DND-41 (cell line): ENCODE measurements around the gene SLC27A1.

ENCODE experiments used
- ATAC-seq: fragments of 200-7000 bp; cut with Tn5 transposase; 3 replicates; pipeline ENCODE4 v1.9.1; 2021; ENCODE audit warnings: low read depth; ENCODE audit not compliant: insufficient read depth
- DNase-seq: peaks from one replicate; pipeline ENCODE4 v3.0.0-alpha.2; 2020
- H2AFZ ChIP-seq: 2 replicates; pipeline ENCODE4 v1.6.0; 2012; ENCODE audit warnings: low read depth, low read length
- H3K27ac ChIP-seq: 2 replicates; pipeline ENCODE4 v1.5.1; 2012; ENCODE audit warnings: low read length, inconsistent platforms
- H3K27me3 ChIP-seq: fragments of 200-600 bp; sonication (generic); 2 replicates; pipeline ENCODE4 v1.6.0; 2012; ENCODE audit warnings: low read length, mild to moderate bottlenecking, inconsistent platforms; ENCODE audit not compliant: insufficient read depth, poor library complexity
- H3K36me3 ChIP-seq: 2 replicates; pipeline ENCODE4 v1.5.1; 2012; ENCODE audit warnings: low read length, inconsistent platforms; ENCODE audit not compliant: insufficient read depth
- H3K4me1 ChIP-seq: 2 replicates; pipeline ENCODE4 v1.5.1; 2012; ENCODE audit warnings: mild to moderate bottlenecking, low read length; ENCODE audit not compliant: insufficient read depth
- H3K4me2 ChIP-seq: 2 replicates; pipeline ENCODE4 v1.6.0; 2012; ENCODE audit warnings: mild to moderate bottlenecking, moderate library complexity, low read length, inconsistent platforms; ENCODE audit not compliant: insufficient read depth
- H3K4me3 ChIP-seq, 2 experiments: fragments of 200-600 bp in 1 of 2; shearing (Covaris generic) in 1 of 2; 2 replicates each; pipeline ENCODE4 v1.5.1; 2012 to 2016; ENCODE audit warnings: inconsistent platforms in 2 of 2, low read length in 2 of 2, mild to moderate bottlenecking in 2 of 2, low read depth in 1 of 2, moderate library complexity in 1 of 2
- H3K79me2 ChIP-seq: 2 replicates; pipeline ENCODE4 v1.6.0; 2012; ENCODE audit warnings: low read length, inconsistent platforms; ENCODE audit not compliant: insufficient read depth
- H3K9ac ChIP-seq: 2 replicates; pipeline ENCODE4 v1.6.0; 2012; ENCODE audit warnings: low read depth, mild to moderate bottlenecking, inconsistent platforms, low read length, moderate library complexity
- H3K9me3 ChIP-seq: 2 replicates; pipeline ENCODE4 v1.5.1; 2012; ENCODE audit warnings: low read length, moderate library complexity, mild to moderate bottlenecking, inconsistent platforms; ENCODE audit not compliant: insufficient read depth, severe bottlenecking
- H4K20me1 ChIP-seq: 2 replicates; pipeline ENCODE4 v1.6.0; 2012; ENCODE audit warnings: low read length; ENCODE audit not compliant: insufficient read depth
- CTCF ChIP-seq: IDR thresholded peaks from 2 replicates; pipeline ENCODE4 v1.5.1; 2012; ENCODE audit warnings: borderline replicate concordance, low read length, moderate library complexity, mild to moderate bottlenecking; ENCODE audit not compliant: poor library complexity, severe bottlenecking; ENCODE audit errors: extremely low read depth
- EZH2 ChIP-seq: IDR thresholded peaks from 3 replicates; pipeline ENCODE4 v1.6.1; 2012; ENCODE audit warnings: borderline replicate concordance, low read depth, mild to moderate bottlenecking, moderate library complexity, low read length, inconsistent platforms; ENCODE audit not compliant: severe bottlenecking

SLC27A1 gene

GRCh38 chr19:17542042-17542441 is 71.7 kb downstream of the SLC27A1 start:
- H3K27ac ChIP-seq: no peak overlapping the region
- H4K20me1 ChIP-seq: peaks cover 6% of the 10 kb centered on the region
- H3K27me3 ChIP-seq: peaks cover 5% of the 10 kb centered on the region
- H3K79me2 ChIP-seq: no peaks in the 10 kb centered on the region
- no peak for TF ChIP-seq EZH2
- TF ChIP-seq CTCF: no peak
- no peak overlapping the region for H3K9ac ChIP-seq
- no peaks in the 10 kb centered on the region for H3K9me3 ChIP-seq
- DNase-seq (no peak), ATAC-seq (no peak)
- H3K4me3 ChIP-seq: no peak overlapping the region
- H3K4me2 ChIP-seq: no peak overlapping the region
- H3K4me1 ChIP-seq: peaks cover 13% of the 10 kb centered on the region
- H2AFZ ChIP-seq: no peak overlapping the region
- H3K36me3 ChIP-seq: no peaks in the 10 kb centered on the region

GRCh38 chr19:17542793-17543582 is 72.7 kb downstream of the SLC27A1 start:
- H3K4me3 ChIP-seq: no peak overlapping the region
- no peak for DNase-seq
- H3K9me3 ChIP-seq: no peaks in the 10 kb centered on the region
- H3K9ac ChIP-seq: no peak overlapping the region
- no peak overlapping the region for H2AFZ ChIP-seq
- H3K27me3 ChIP-seq: peaks cover 5% of the 10 kb centered on the region
- H3K4me1 ChIP-seq: peaks cover 13% of the 10 kb centered on the region
- TF ChIP-seq CTCF (no peak), EZH2 (no peak)
- ATAC-seq: no peak
- no peak overlapping the region for H3K27ac ChIP-seq
- no peak overlapping the region for H3K4me2 ChIP-seq
- H3K79me2 ChIP-seq: no peaks in the 10 kb centered on the region
- no peaks in the 10 kb centered on the region for H3K36me3 ChIP-seq
- peaks cover 6% of the 10 kb centered on the region for H4K20me1 ChIP-seq

GRCh38 chr19:17543986-17544385 is 73.7 kb downstream of the SLC27A1 start:
- ATAC-seq: no peak
- H3K4me3 ChIP-seq: no peak overlapping the region
- no peak for TF ChIP-seq CTCF
- no peak for TF ChIP-seq EZH2
- no peak overlapping the region for H3K27ac ChIP-seq
- H4K20me1 ChIP-seq: peaks cover 3% of the 10 kb centered on the region; the same call in 1 of the 2 replicates
- H3K27me3 ChIP-seq: peaks cover 1% of the 10 kb centered on the region
- peaks cover 7% of the 10 kb centered on the region for H3K4me1 ChIP-seq
- H3K9me3 ChIP-seq: no peaks in the 10 kb centered on the region
- no peaks in the 10 kb centered on the region for H3K36me3 ChIP-seq
- no peak overlapping the region for H3K4me2 ChIP-seq
- H3K9ac ChIP-seq: no peak overlapping the region
- no peaks in the 10 kb centered on the region for H3K79me2 ChIP-seq
- DNase-seq: no peak
- no peak overlapping the region for H2AFZ ChIP-seq

GRCh38 chr19:17544418-17544817 is 74.1 kb downstream of the SLC27A1 start:
- Histone ChIP-seq H3K4me1 (peaks cover 3% of the 10 kb centered on the region), H3K9ac (no peak overlapping the region), H3K27me3 (no peaks in the 10 kb centered on the region), H3K9me3 (no peaks in the 10 kb centered on the region), H3K27ac (no peak overlapping the region), H3K79me2 (no peaks in the 10 kb centered on the region), H3K4me2 (no peak overlapping the region), H3K4me3 (no peak overlapping the region), H4K20me1 (no peaks in the 10 kb centered on the region), H2AFZ (no peak overlapping the region), H3K36me3 (no peaks in the 10 kb centered on the region)
- ATAC-seq (no peak), DNase-seq (no peak)
- TF ChIP-seq CTCF (no peak), EZH2 (no peak)
